SK-N-SH (cell line): ENCODE data around the gene GYPC. TPM values are rescaled to one million over a fixed set of nuclear protein-coding genes. Genes with fewer than 3 reads are reported as not detected.

Experiments used
- CTCF ChIA-PET: fragments of 300-600, 350-600 bp; formaldehyde crosslinking; extraction: SDS; loops from one replicate; lab custom pipeline; 2021; lab: Yijun Ruan, JAX
- POLR2A ChIA-PET: fragments of 350-600 bp; sonication (Branson Sonifier 250); formaldehyde crosslinking; extraction: SDS; loops from one replicate; lab custom pipeline; 2020; ENCODE audit warnings: antibody characterized with exemption, inconsistent platforms; lab: Yijun Ruan, JAX
- DNase-seq: peaks from one replicate; pipeline ENCODE4 v3.0.0; 2012
- H2AFZ ChIP-seq: fragments of 200-600 bp; sonication (generic); 2 replicates; pipeline ENCODE4 v1.8.1; 2016; ENCODE audit warnings: antibody characterized with exemption, mild to moderate bottlenecking, low read depth
- H3F3A ChIP-seq: fragments of 200-600 bp; sonication (generic); replicated peaks from 2 replicates; pipeline ENCODE3; 2016; ENCODE audit warnings: antibody characterized with exemption, mild to moderate bottlenecking; ENCODE audit not compliant: insufficient read depth
- H3K27ac ChIP-seq, 2 experiments: fragments of 200-500 bp in 1 of 2; fragments of 200-600 bp in 1 of 2; sonication (Bioruptor generic) in 1 of 2; sonication (generic), shearing (Covaris generic) in 1 of 2; 2 replicates each; pipeline versions ENCODE4 v1.5.1 to v1.6.1; 2014 to 2016; ENCODE audit warnings: low read depth in 2 of 2, inconsistent platforms in 1 of 2, low read length in 1 of 2, mild to moderate bottlenecking in 1 of 2, mixed read lengths in 1 of 2
- H3K27me3 ChIP-seq: fragments of 200-600 bp; sonication (generic), shearing (Covaris generic); 2 replicates; pipeline ENCODE4 v1.6.1; 2016; ENCODE audit warnings: mixed run types; ENCODE audit not compliant: insufficient read depth
- H3K36me3 ChIP-seq, 2 experiments: fragments of 200-500 bp in 1 of 2; fragments of 200-600 bp in 1 of 2; sonication (Bioruptor generic) in 1 of 2; sonication (generic) in 1 of 2; replicated peaks in 1 of 2; 2 replicates each; pipeline versions ENCODE3 to v1.5.1; 2014 to 2016; ENCODE audit warnings: low read length in 1 of 2, mild to moderate bottlenecking in 1 of 2; ENCODE audit not compliant: insufficient read depth in 2 of 2, control insufficient read depth in 1 of 2
- H3K4me1 ChIP-seq, 2 experiments: fragments of 200-500 bp in 1 of 2; fragments of 200-600 bp in 1 of 2; sonication (Bioruptor generic) in 1 of 2; sonication (generic), shearing (Covaris generic) in 1 of 2; 2 replicates each; pipeline versions ENCODE4 v1.5.1 to v1.6.1; 2014 to 2016; ENCODE audit warnings: low read depth in 1 of 2, low read length in 1 of 2, mixed run types in 1 of 2; ENCODE audit not compliant: insufficient read depth in 2 of 2, control insufficient read depth in 1 of 2
- H3K4me2 ChIP-seq: fragments of 200-600 bp; sonication (generic), shearing (Covaris generic); 2 replicates; pipeline ENCODE4 v1.6.1; 2017; ENCODE audit warnings: mixed run types
- H3K4me3 ChIP-seq, 2 experiments: fragments of 200-500 bp in 1 of 2; fragments of 200-600 bp in 1 of 2; sonication (Bioruptor generic) in 1 of 2; sonication (generic), shearing (Covaris generic) in 1 of 2; 2 replicates each; pipeline versions ENCODE4 v1.5.1 to v1.8.1; 2014 to 2016; ENCODE audit warnings: low read depth in 2 of 2, inconsistent platforms in 1 of 2, low read length in 1 of 2, mild to moderate bottlenecking in 1 of 2, mixed read lengths in 1 of 2, moderate library complexity in 1 of 2
- H3K79me2 ChIP-seq: fragments of 200-600 bp; sonication (generic); 2 replicates; pipeline ENCODE4 v1.8.1; 2017; ENCODE audit warnings: mild to moderate bottlenecking; ENCODE audit not compliant: insufficient read depth
- H3K9ac ChIP-seq: fragments of 200-600 bp; sonication (generic); 2 replicates; pipeline ENCODE4 v1.6.1; 2017; ENCODE audit warnings: mixed run types
- H3K9me2 ChIP-seq: fragments of 200-600 bp; sonication (generic); 2 replicates; pipeline ENCODE4 v1.6.1; 2017; ENCODE audit warnings: mixed run types
- H3K9me3 ChIP-seq: fragments of 200-600 bp; sonication (generic); 2 replicates; pipeline ENCODE4 v1.6.1; 2017; ENCODE audit warnings: mixed run types, mild to moderate bottlenecking, moderate library complexity
- H4K20me1 ChIP-seq: fragments of 200-600 bp; sonication (generic); 2 replicates; pipeline ENCODE4 v1.6.1; 2017; ENCODE audit warnings: mild to moderate bottlenecking, mixed run types; ENCODE audit not compliant: insufficient read depth
- CTCF ChIP-seq: fragments of 200-600 bp; sonication (generic); IDR thresholded peaks from 2 replicates; pipeline ENCODE4 v1.6.1; 2017; ENCODE audit warnings: antibody characterized with exemption, mild to moderate bottlenecking, moderate library complexity
- ELF1 ChIP-seq: IDR thresholded peaks from 2 replicates; pipeline ENCODE4 v1.4.0; 2012
- FOXJ3 ChIP-seq: sonication (generic); formaldehyde crosslinking; IDR thresholded peaks from 2 replicates; pipeline ENCODE4 v1.5.1; 2020; ENCODE audit warnings: mild to moderate bottlenecking, missing genetic modification reagents
- GATA2 ChIP-seq: sonication (generic); formaldehyde crosslinking; IDR thresholded peaks from 2 replicates; pipeline ENCODE4 v1.5.0; 2020; ENCODE audit warnings: mild to moderate bottlenecking, missing genetic modification reagents
- JUND ChIP-seq: IDR thresholded peaks from 2 replicates; pipeline ENCODE4 v1.4.0; 2012
- MAX ChIP-seq: IDR thresholded peaks from 2 replicates; pipeline ENCODE4 v1.4.0; 2012; ENCODE audit warnings: low read depth
- MXI1 ChIP-seq: IDR thresholded peaks from 2 replicates; pipeline ENCODE4 v1.6.1; 2012; ENCODE audit warnings: mild to moderate bottlenecking, low read depth, low read length, improper control_type of control experiment
- PBX3 ChIP-seq: IDR thresholded peaks from 2 replicates; pipeline ENCODE4; 2012
- RCOR1 ChIP-seq: fragments of 150-350 bp; IDR thresholded peaks from 2 replicates; pipeline ENCODE4 v1.6.1; 2017; ENCODE audit warnings: antibody characterized with exemption, low read length
- REST ChIP-seq: IDR thresholded peaks from 2 replicates; pipeline ENCODE4 v1.6.1; 2012; ENCODE audit warnings: mild to moderate bottlenecking, low read depth, low read length, moderate library complexity
- SMC3 ChIP-seq: IDR thresholded peaks from 2 replicates; pipeline ENCODE4 v1.6.1; 2012; ENCODE audit warnings: low read depth, low read length, improper control_type of control experiment
- TAF1 ChIP-seq: IDR thresholded peaks from 2 replicates; pipeline ENCODE4 v1.6.1; 2012; ENCODE audit warnings: low read depth, mild to moderate bottlenecking, low read length, moderate library complexity, borderline replicate concordance
- TCF12 ChIP-seq: IDR thresholded peaks from 2 replicates; pipeline ENCODE4 v1.4.0; 2012
- TEAD4 ChIP-seq: IDR thresholded peaks from 2 replicates; pipeline ENCODE4 v1.4.0; 2012; ENCODE audit warnings: mild to moderate bottlenecking, borderline replicate concordance; ENCODE audit not compliant: insufficient read depth
- USF2 ChIP-seq: fragments of 150-350 bp; IDR thresholded peaks from 2 replicates; pipeline ENCODE4 v1.6.1; 2017; ENCODE audit warnings: antibody characterized with exemption, low read length, low read depth, borderline replicate concordance
- YY1 ChIP-seq: IDR thresholded peaks from 2 replicates; pipeline ENCODE4 v1.4.0; 2012; ENCODE audit warnings: low read depth, mild to moderate bottlenecking
- WGBS: methylation state at CpG from one replicate; pipeline ENCODE4 v1.1.6; 2017; ENCODE audit warnings: low lambda C conversion rate; 5-methylcytosine and 5-hydroxymethylcytosine counted together
- polyA plus RNA-seq, 3 experiments: library from polyadenylated mRNA; depleted of rRNA; stranded (reverse); fragments of >200 nt; gene quantifications; 2 replicates each; pipeline ENCODE4 v1.2.3, GENCODE V29; 2012

GYPC gene
- polyA plus RNA-seq, 1 of the 3 experiments (the other 2 are of a cell fraction), result not detected

- CTCF ChIA-PET, result no interaction called here
- H3F3A ChIP-seq, result no peaks in the 10 kb centered on the region
- 26% methylated on average over 4 of the region's 4 CpGs for WGBS
- H3K79me2 ChIP-seq, result no peaks in the 10 kb centered on the region
- H4K20me1 ChIP-seq, result no peaks in the 10 kb centered on the region
- H3K4me1 ChIP-seq, result no peaks in the 10 kb centered on the region
- H3K9me2 ChIP-seq, result no peaks in the 10 kb centered on the region
- no peaks in the 10 kb centered on the region for H3K9me3 ChIP-seq
- no peak overlapping the region for H3K9ac ChIP-seq
- no peak overlapping the region for H2AFZ ChIP-seq
- no peaks in the 10 kb centered on the region for H3K36me3 ChIP-seq
- H3K27ac ChIP-seq, result no peak overlapping the region
- POLR2A ChIA-PET, result no interaction called here
- no peak overlapping the region for H3K4me3 ChIP-seq
- H3K27me3 ChIP-seq, result no peaks in the 10 kb centered on the region
- no peak for DNase-seq
- TF ChIP-seq YY1 (no peak), TEAD4 (no peak), TCF12 (no peak), REST (no peak), GATA2 (CRISPR knock-in tag) (no peak), USF2 (no peak), SMC3 (no peak), TAF1 (no peak), CTCF (no peak), MAX (no peak), FOXJ3 (no peak), MXI1 (no peak), ELF1 (no peak), RCOR1 (no peak), PBX3 (no peak), JUND (no peak)
- no peak overlapping the region for H3K4me2 ChIP-seq
These were observed 13.9 kb upstream of the GYPC start for GRCh38 chr2:126642031-126642430.
